AG09309 (cell line): ENCODE data around the gene ELAC1.

Experiments
- DNase-seq: peaks from one replicate; pipeline ENCODE4 v3.0.0-alpha.2; 2010; ENCODE audit warnings: low read depth
- H3K4me3 ChIP-seq: 2 replicates; pipeline ENCODE4 v1.5.1; 2011; ENCODE audit warnings: mild to moderate bottlenecking, low read depth, low read length, moderate library complexity; ENCODE audit not compliant: control insufficient read depth
- TF ChIP-seq, protein P1 (sequence below): IDR thresholded peaks from 2 replicates; pipeline ENCODE4 v1.5.1; 2011; ENCODE audit warnings: mild to moderate bottlenecking, low read depth, low read length, inconsistent platforms; ENCODE audit not compliant: insufficient read depth, control insufficient read depth; ENCODE audit errors: missing control alignments

The ELAC1 gene

DNA sequence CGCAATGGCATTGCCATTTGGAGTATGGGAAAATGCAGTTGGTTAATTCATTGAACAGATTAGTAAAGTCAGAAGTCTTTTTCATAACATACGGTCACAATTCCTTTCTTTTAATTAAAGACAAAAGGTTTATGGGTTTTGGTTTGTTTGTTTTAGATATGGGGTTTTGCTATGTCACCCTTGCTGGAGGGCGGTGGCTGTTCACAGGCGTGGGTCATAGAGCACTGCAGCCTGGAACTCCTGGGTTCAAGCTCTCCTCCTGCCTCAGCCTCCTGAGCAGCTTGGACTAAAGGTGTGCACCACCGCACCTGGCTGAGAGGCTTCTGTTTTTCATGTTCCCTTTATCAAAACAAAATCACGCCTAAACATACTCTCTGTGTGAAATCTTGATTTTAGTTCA, 18.7 kb upstream of the ELAC1 start:
- TF ChIP-seq, protein P1, sequence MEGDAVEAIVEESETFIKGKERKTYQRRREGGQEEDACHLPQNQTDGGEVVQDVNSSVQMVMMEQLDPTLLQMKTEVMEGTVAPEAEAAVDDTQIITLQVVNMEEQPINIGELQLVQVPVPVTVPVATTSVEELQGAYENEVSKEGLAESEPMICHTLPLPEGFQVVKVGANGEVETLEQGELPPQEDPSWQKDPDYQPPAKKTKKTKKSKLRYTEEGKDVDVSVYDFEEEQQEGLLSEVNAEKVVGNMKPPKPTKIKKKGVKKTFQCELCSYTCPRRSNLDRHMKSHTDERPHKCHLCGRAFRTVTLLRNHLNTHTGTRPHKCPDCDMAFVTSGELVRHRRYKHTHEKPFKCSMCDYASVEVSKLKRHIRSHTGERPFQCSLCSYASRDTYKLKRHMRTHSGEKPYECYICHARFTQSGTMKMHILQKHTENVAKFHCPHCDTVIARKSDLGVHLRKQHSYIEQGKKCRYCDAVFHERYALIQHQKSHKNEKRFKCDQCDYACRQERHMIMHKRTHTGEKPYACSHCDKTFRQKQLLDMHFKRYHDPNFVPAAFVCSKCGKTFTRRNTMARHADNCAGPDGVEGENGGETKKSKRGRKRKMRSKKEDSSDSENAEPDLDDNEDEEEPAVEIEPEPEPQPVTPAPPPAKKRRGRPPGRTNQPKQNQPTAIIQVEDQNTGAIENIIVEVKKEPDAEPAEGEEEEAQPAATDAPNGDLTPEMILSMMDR: no peak
- no peak for DNase-seq
- no peak overlapping the region for H3K4me3 ChIP-seq

DNA sequence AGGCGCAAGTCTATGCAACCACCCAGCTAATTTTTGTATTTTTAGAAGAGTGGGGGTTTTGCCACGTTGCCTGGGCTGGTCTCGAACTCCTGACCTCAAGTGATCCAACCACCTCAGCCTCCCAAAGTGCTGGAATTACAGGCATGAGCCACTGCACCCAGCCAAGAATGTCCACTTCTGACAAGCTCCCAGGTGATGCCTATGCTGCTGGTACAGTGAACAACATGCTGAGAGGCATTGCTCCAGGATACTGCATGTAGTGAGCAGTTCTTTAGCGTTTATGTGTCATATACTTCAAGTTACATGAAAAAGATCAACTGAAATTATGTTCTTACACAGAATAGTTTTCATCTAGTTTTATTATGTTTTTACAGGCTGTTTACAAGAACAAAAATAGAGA, 17.2 kb upstream of the ELAC1 start:
- DNase-seq: no peak
- TF ChIP-seq, protein P1: no peak
- no peak overlapping the region for H3K4me3 ChIP-seq

DNA sequence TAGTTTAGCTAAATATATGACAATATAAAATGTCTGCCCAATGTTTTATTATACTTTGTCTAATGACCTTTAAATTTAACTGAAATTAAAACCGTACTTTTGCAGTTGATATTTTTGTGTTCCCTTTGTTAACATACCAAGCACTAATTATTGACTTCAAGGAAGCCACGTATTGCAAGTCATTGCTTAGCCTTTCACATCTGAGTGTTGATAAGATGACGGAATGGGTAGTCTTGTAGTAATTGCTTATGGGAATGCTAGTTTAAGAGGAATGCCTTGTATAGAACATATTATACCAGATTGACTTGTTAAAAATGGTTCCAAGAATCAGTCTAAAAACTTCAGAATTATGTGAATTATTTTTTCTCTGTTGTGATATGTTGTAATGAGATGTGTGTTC, 14.0 kb upstream of the ELAC1 start:
- H3K4me3 ChIP-seq: no peak overlapping the region
- TF ChIP-seq, protein P1: no peak
- DNase-seq: no peak

DNA sequence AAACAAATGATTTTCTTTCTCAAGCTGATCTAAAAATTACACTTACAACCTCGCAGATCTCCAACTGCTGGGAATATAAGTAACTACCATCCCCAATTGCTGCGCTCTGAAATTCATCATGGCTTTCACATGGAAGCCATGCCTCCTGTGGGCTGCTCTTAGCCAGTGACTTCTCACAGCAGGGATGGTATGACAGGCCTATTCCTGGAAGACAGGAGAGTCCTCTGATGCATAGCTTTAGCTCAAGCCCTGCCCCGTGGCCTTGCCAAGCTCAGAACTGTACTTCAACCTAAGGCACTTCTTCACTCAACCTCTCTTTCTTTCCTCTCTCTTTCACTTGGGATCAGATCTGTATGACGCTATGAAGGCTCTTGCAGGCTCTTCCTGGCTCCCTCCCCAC, 12.6 kb upstream of the ELAC1 start:
- TF ChIP-seq, protein P1: no peak
- H3K4me3 ChIP-seq: no peak overlapping the region
- no peak for DNase-seq

DNA sequence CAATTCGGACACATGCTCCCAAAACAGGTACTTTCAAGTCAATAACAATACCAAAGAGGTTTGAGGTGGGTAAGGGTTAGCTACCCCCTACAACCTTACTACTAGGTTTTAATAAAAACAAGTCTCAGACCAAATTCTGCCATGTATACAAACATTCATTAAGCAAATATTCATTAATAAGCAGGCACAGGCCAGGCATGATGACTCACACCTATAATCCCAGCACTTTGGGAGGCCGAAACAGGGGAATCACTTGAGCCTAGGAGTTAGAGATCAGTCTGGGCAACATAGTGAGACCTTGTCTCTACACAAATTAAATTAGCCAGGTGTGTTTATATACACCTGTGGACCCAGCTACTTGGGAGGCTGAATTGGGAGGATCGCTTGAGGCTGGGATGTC, 11.7 kb upstream of the ELAC1 start:
- DNase-seq: no peak
- TF ChIP-seq, protein P1: no peak
- no peak overlapping the region for H3K4me3 ChIP-seq

DNA sequence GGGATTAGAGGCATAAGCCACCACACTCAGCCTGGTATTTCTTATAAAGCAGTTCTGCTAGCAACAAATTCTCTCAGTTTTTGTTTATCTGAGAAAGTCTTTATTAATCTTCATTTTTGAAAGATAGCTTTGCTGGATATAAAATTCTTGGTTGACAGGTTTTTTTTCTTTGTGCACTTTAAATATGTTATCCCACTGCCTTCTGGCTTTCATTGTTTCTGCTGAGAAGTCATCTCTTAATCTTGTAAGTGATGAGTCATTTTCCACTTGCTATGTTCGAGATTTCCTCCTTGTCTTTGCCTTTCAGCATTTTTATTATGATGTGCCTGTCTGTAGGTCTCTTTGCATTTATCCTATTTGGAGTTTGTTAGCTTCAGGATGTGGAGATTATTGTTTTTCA, 5.9 kb upstream of the ELAC1 start:
- DNase-seq: no peak

More for the DNA sequence above, 5.9 kb upstream of the ELAC1 start:
- TF ChIP-seq, protein P1: no peak
- no peak overlapping the region for H3K4me3 ChIP-seq
